Limb (tissue), 2 donors: Measurements from ENCODE around the gene ERCC4.
A peak's percentile ranks its signal among the peaks of the same experiment; 100 is the strongest.

Source experiments
- DNase-seq, 2 donors: peaks; one replicate each; pipeline ENCODE4 v3.0.0-alpha.2; 2016; ENCODE audit errors: extremely low spot score in 2 of 2

ERCC4 gene

GRCh38 chr16:13911306-13911705 is 8.6 kb upstream of the ERCC4 start:
- DNase-seq, result no peak

GRCh38 chr16:13911871-13912270 is 8.1 kb upstream of the ERCC4 start:
- DNase-seq, result no peak

GRCh38 chr16:13912891-13913290 is 7.1 kb upstream of the ERCC4 start:
- DNase-seq, result no peak

- DNase-seq, result no peak
Measured at GRCh38 chr16:13913374-13914292, 6.3 kb upstream of the ERCC4 start.

- DNase-seq, result no peak
Measured at GRCh38 chr16:13915033-13915635, 4.8 kb upstream of the ERCC4 start.

GRCh38 chr16:13919330-13919682 is 648 bp upstream of the ERCC4 start:
- peak in 1 of 2 donors; percentile 59 for DNase-seq

GRCh38 chr16:13920510-13920818 is 510 bp downstream of the ERCC4 start:
- DNase-seq, result no peak

GRCh38 chr16:13921328-13921727 is 1.4 kb downstream of the ERCC4 start:
- no peak for DNase-seq

GRCh38 chr16:13923703-13924298 is 3.8 kb downstream of the ERCC4 start:
- DNase-seq, result peak in 1 of 2 donors; percentile 85

- DNase-seq, result no peak
Measured at GRCh38 chr16:13926464-13926863, 6.5 kb downstream of the ERCC4 start.

- no peak for DNase-seq
Measured at GRCh38 chr16:13926891-13927290, 6.9 kb downstream of the ERCC4 start.

- no peak for DNase-seq
Measured at GRCh38 chr16:13928646-13929045, 8.7 kb downstream of the ERCC4 start.

GRCh38 chr16:13931845-13932244 is 11.9 kb downstream of the ERCC4 start:
- DNase-seq, result no peak

- DNase-seq, result no peak
Measured at GRCh38 chr16:13935408-13935807, 15.5 kb downstream of the ERCC4 start.

- DNase-seq, result no peak
Measured at GRCh38 chr16:13936155-13936554, 16.2 kb downstream of the ERCC4 start.

- no peak for DNase-seq
Measured at GRCh38 chr16:13936596-13937081, 16.7 kb downstream of the ERCC4 start.

GRCh38 chr16:13937411-13937810 is 17.5 kb downstream of the ERCC4 start:
- DNase-seq, result no peak

GRCh38 chr16:13938480-13938879 is 18.5 kb downstream of the ERCC4 start:
- DNase-seq, result no peak

- DNase-seq, result no peak
Measured at GRCh38 chr16:13939821-13940220, 19.9 kb downstream of the ERCC4 start.

- no peak for DNase-seq
Measured at GRCh38 chr16:13940397-13940933, 20.5 kb downstream of the ERCC4 start.

GRCh38 chr16:13944816-13945215 is 24.9 kb downstream of the ERCC4 start:
- no peak for DNase-seq

- no peak for DNase-seq
Measured at GRCh38 chr16:13945744-13946485, 26.0 kb downstream of the ERCC4 start.
